HCT116 (cell line): ENCODE measurements around the gene KCNK6. TPM values are rescaled to one million over a fixed set of nuclear protein-coding genes. Genes with fewer than 3 reads are reported as not detected.

Experiments used
- ATAC-seq: fragments of 200-7000 bp; cut with Tn5 transposase; 2 replicates; pipeline ENCODE4 v1.9.1; 2020; ENCODE audit warnings: mild to moderate bottlenecking, moderate library complexity
- BruUV-seq: library from RNA; stranded (reverse); fragments of 400-500 nt; replicated peaks from 2 replicates; lab custom pipeline; 2021; lab: Mats Ljungman, UMichigan
- CTCF ChIA-PET: fragments of 300-600 bp; sonication (Branson Sonifier 250); formaldehyde crosslinking; loops from one replicate; lab custom pipeline; 2021; ENCODE audit warnings: antibody characterized with exemption; lab: Charles Lee
- POLR2A ChIA-PET: fragments of 300-600, 350-600 bp; sonication (Branson Sonifier 250); formaldehyde crosslinking; loops from one replicate; lab custom pipeline; 2021; ENCODE audit warnings: antibody characterized with exemption; lab: Charles Lee
- RAD21 ChIA-PET, 2 experiments: fragments of 300-600 bp; sonication (Branson Sonifier 250); formaldehyde crosslinking; loops; one replicate each; lab custom pipeline; 2023; ENCODE audit warnings: low total read pairs in 2 of 2; ENCODE audit not compliant: uncharacterized antibody in 2 of 2, unreplicated experiment in 2 of 2, low non-redundant PET in 1 of 2; lab: Charles Lee
- DNase-seq: peaks from one replicate; pipeline ENCODE4 v3.0.0-alpha.2; 2010; ENCODE audit warnings: low read depth, low spot score
- H2AFZ ChIP-seq: fragments of 200-600 bp; shearing (Covaris generic), sonication (generic); 2 replicates; pipeline ENCODE4 v1.6.1; 2017; ENCODE audit warnings: low read depth, mixed run types, mixed read lengths, antibody characterized with exemption, low read length; ENCODE audit not compliant: poor library complexity, severe bottlenecking
- H3K27ac ChIP-seq: 2 replicates; pipeline ENCODE4 v1.5.1; 2012; ENCODE audit warnings: low read depth, low read length
- H3K27me3 ChIP-seq: fragments of 200-600 bp; sonication (generic); 2 replicates; pipeline ENCODE4 v1.6.1; 2016; ENCODE audit warnings: mixed run types, low read length, mixed read lengths; ENCODE audit not compliant: insufficient read depth
- H3K36me3 ChIP-seq, 2 experiments: fragments of 200-500 bp in 1 of 2; fragments of 200-600 bp in 1 of 2; sonication (Bioruptor generic) in 1 of 2; sonication (generic) in 1 of 2; 2 replicates each; pipeline versions ENCODE4 v1.5.1 to v1.6.1; 2014 to 2016; ENCODE audit warnings: low read length in 2 of 2, inconsistent platforms in 1 of 2, mixed read lengths in 1 of 2, mixed run types in 1 of 2; ENCODE audit not compliant: insufficient read depth in 2 of 2, control insufficient read depth in 1 of 2
- H3K4me1 ChIP-seq, 2 experiments: fragments of 200-600 bp in 1 of 2; sonication (generic) in 1 of 2; 2 replicates each; pipeline versions ENCODE4 v1.5.1 to v1.6.1; 2012 to 2017; ENCODE audit warnings: low read length in 2 of 2, inconsistent platforms in 1 of 2, mild to moderate bottlenecking in 1 of 2, mixed read lengths in 1 of 2, mixed run types in 1 of 2, moderate library complexity in 1 of 2; ENCODE audit not compliant: insufficient read depth in 2 of 2, control insufficient read depth in 1 of 2
- H3K4me2 ChIP-seq: fragments of 200-600 bp; sonication (generic); 2 replicates; pipeline ENCODE4 v1.6.1; 2017; ENCODE audit warnings: mixed run types, low read length, mixed read lengths
- H3K4me3 ChIP-seq, 2 experiments: fragments of 200-600 bp in 1 of 2; sonication (generic) in 1 of 2; replicated peaks in 1 of 2; 2 replicates each; pipeline ENCODE4 v1.5.1; 2011 to 2016; ENCODE audit warnings: low read length in 2 of 2, control low read depth in 1 of 2, low read depth in 1 of 2, mild to moderate bottlenecking in 1 of 2, mixed read lengths in 1 of 2, mixed run types in 1 of 2
- H3K79me2 ChIP-seq: fragments of 200-600 bp; sonication (generic); 2 replicates; pipeline ENCODE4 v1.6.1; 2017; ENCODE audit warnings: mild to moderate bottlenecking, mixed run types, low read length, moderate library complexity, mixed read lengths; ENCODE audit not compliant: insufficient read depth
- H3K9ac ChIP-seq: fragments of 200-600 bp; sonication (generic); 2 replicates; pipeline ENCODE4 v1.6.1; 2016; ENCODE audit warnings: low read length, mixed read lengths
- H3K9me2 ChIP-seq: fragments of 200-600 bp; sonication (generic), shearing (Covaris generic); 2 replicates; pipeline ENCODE4 v1.6.1; 2017; ENCODE audit warnings: mixed run types, mild to moderate bottlenecking, moderate library complexity; ENCODE audit not compliant: insufficient read depth
- H3K9me3 ChIP-seq, 2 experiments: fragments of 200-500 bp in 1 of 2; fragments of 200-600 bp in 1 of 2; sonication (Bioruptor generic) in 1 of 2; sonication (generic) in 1 of 2; 2 replicates each; pipeline ENCODE4 v1.6.1; 2014 to 2017; ENCODE audit warnings: low read length in 2 of 2, mixed read lengths in 2 of 2, inconsistent platforms in 1 of 2, low read depth in 1 of 2, mild to moderate bottlenecking in 1 of 2, mixed run types in 1 of 2, moderate library complexity in 1 of 2; ENCODE audit not compliant: control insufficient read depth in 1 of 2, insufficient read depth in 1 of 2
- H4K20me1 ChIP-seq: fragments of 200-600 bp; sonication (generic), shearing (Covaris generic); 2 replicates; pipeline ENCODE4 v1.6.1; 2017; ENCODE audit warnings: mixed run types, mild to moderate bottlenecking, moderate library complexity; ENCODE audit not compliant: insufficient read depth
- CBX3 ChIP-seq: IDR thresholded peaks from 2 replicates; pipeline ENCODE4 v1.6.1; 2012; ENCODE audit warnings: low read depth
- CEBPB ChIP-seq: IDR thresholded peaks from 2 replicates; pipeline ENCODE4 v1.6.1; 2012; ENCODE audit warnings: low read depth
- ELF1 ChIP-seq: IDR thresholded peaks from 2 replicates; pipeline ENCODE4 v1.6.1; 2012; ENCODE audit warnings: low read depth, borderline replicate concordance
- EZH2phosphoT487 ChIP-seq: fragments of 200-600 bp; IDR thresholded peaks from 2 replicates; pipeline ENCODE4 v1.6.1; 2018; ENCODE audit warnings: antibody characterized with exemption, borderline replicate concordance
- FOSL1 ChIP-seq: IDR thresholded peaks from 2 replicates; pipeline ENCODE4 v1.6.1; 2012; ENCODE audit warnings: low read depth
- JUND ChIP-seq: IDR thresholded peaks from 2 replicates; pipeline ENCODE4 v1.6.1; 2012
- SIN3A ChIP-seq: IDR thresholded peaks from 2 replicates; pipeline ENCODE4 v1.6.1; 2012; ENCODE audit warnings: low read depth
- TCF7L2 ChIP-seq: IDR thresholded peaks from 2 replicates; pipeline ENCODE4 v1.7.0; 2011; ENCODE audit warnings: borderline replicate concordance, inconsistent platforms; ENCODE audit not compliant: insufficient read depth, insufficient read length; ENCODE audit errors: extremely low read depth
- ZFX ChIP-seq: fragments of 450-650 bp; IDR thresholded peaks from 2 replicates; pipeline ENCODE4 v1.6.1; 2017
- ZNF274 ChIP-seq: fragments of 200-500 bp; sonication (Bioruptor generic); IDR thresholded peaks from 2 replicates; pipeline ENCODE4 v1.6.1; 2014; ENCODE audit warnings: mild to moderate bottlenecking, low read depth, low read length, inconsistent platforms
- intact Hi-C: fragments of 100-400 bp; cut with micrococcal nuclease; formaldehyde crosslinking; loops from 2 replicates; pipeline ENCODE4 v1.10.0; 2022
- total RNA-seq: library from RNA; stranded (reverse); gene quantifications from one replicate; pipeline ENCODE4 v1.2.1, GENCODE V29; 2021; ENCODE audit not compliant: unreplicated experiment
- TF ChIP-seq, protein P1 (sequence below): IDR thresholded peaks from 2 replicates; pipeline ENCODE4 v1.6.1; 2012; ENCODE audit warnings: low read depth
- TF ChIP-seq, protein P2 (sequence below), 3 experiments: fragments of 200-600 bp in 1 of 3; sonication (generic) in 1 of 3; IDR thresholded peaks in 2 of 3; conservative IDR thresholded peaks in 1 of 3; 2 replicates each; pipeline ENCODE4 v1.5.1; 2012 to 2017; ENCODE audit warnings: low read depth in 2 of 3, low read length in 2 of 3, antibody characterized with exemption in 1 of 3, borderline replicate concordance in 1 of 3, control low read depth in 1 of 3, mild to moderate bottlenecking in 1 of 3, mixed read lengths in 1 of 3, mixed run types in 1 of 3, moderate library complexity in 1 of 3; ENCODE audit not compliant: insufficient read depth in 1 of 3

KCNK6 gene
- total RNA-seq, 1 experiment from 2014 or later = 11.0 TPM

DNA sequence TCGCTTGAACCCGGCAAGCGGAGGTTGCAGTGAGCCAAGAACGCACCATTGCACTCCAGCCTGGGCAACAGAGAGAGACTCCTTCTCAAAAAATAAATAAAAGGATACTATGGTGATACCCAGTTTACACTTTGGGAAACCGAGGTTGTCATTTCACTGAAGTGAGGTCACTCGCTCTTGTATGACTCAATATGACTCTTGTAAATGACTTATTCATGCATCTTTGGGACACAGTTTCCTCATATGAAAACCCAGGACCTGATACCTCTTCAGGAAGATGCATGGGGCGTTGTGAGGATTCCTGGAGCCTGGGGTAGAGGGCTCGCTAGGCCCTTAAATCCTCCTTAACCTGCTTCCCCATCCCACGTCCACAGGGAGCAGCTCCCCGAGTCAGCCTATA is 59.2 kb downstream of the KCNK6 start:
- intact Hi-C loops = no loop called here
- no peak overlapping the region for H2AFZ ChIP-seq
- no peak overlapping the region for H3K9ac ChIP-seq
- no peak overlapping the region for H3K27ac ChIP-seq
- H3K4me3 ChIP-seq = no peak overlapping the region
- H3K4me1 ChIP-seq = peaks cover 8 to 20% of the 10 kb centered on the region in 2 experiments
- H3K4me2 ChIP-seq = no peak overlapping the region
- ATAC-seq = no peak
- no peak for DNase-seq
- TF ChIP-seq JUND = no peak
- TF ChIP-seq, protein P1, sequence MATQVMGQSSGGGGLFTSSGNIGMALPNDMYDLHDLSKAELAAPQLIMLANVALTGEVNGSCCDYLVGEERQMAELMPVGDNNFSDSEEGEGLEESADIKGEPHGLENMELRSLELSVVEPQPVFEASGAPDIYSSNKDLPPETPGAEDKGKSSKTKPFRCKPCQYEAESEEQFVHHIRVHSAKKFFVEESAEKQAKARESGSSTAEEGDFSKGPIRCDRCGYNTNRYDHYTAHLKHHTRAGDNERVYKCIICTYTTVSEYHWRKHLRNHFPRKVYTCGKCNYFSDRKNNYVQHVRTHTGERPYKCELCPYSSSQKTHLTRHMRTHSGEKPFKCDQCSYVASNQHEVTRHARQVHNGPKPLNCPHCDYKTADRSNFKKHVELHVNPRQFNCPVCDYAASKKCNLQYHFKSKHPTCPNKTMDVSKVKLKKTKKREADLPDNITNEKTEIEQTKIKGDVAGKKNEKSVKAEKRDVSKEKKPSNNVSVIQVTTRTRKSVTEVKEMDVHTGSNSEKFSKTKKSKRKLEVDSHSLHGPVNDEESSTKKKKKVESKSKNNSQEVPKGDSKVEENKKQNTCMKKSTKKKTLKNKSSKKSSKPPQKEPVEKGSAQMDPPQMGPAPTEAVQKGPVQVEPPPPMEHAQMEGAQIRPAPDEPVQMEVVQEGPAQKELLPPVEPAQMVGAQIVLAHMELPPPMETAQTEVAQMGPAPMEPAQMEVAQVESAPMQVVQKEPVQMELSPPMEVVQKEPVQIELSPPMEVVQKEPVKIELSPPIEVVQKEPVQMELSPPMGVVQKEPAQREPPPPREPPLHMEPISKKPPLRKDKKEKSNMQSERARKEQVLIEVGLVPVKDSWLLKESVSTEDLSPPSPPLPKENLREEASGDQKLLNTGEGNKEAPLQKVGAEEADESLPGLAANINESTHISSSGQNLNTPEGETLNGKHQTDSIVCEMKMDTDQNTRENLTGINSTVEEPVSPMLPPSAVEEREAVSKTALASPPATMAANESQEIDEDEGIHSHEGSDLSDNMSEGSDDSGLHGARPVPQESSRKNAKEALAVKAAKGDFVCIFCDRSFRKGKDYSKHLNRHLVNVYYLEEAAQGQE = no peak
- no peak for TF ChIP-seq FOSL1
- no peak for TF ChIP-seq TCF7L2
- no peak for TF ChIP-seq ZNF274
- TF ChIP-seq SIN3A = no peak
- TF ChIP-seq ZFX = no peak
- TF ChIP-seq, protein P2, sequence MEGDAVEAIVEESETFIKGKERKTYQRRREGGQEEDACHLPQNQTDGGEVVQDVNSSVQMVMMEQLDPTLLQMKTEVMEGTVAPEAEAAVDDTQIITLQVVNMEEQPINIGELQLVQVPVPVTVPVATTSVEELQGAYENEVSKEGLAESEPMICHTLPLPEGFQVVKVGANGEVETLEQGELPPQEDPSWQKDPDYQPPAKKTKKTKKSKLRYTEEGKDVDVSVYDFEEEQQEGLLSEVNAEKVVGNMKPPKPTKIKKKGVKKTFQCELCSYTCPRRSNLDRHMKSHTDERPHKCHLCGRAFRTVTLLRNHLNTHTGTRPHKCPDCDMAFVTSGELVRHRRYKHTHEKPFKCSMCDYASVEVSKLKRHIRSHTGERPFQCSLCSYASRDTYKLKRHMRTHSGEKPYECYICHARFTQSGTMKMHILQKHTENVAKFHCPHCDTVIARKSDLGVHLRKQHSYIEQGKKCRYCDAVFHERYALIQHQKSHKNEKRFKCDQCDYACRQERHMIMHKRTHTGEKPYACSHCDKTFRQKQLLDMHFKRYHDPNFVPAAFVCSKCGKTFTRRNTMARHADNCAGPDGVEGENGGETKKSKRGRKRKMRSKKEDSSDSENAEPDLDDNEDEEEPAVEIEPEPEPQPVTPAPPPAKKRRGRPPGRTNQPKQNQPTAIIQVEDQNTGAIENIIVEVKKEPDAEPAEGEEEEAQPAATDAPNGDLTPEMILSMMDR (IDR thresholded peaks at IDR 0.05 in 2 of 3, conservative IDR thresholded peaks at IDR 0.05 in 1 of 3; ENCODE audit: borderline replicate concordance in 1 of 3, insufficient read depth in 1 of 3, low read depth in 2 of 3, low read length in 2 of 3) = no peak
- no peak for TF ChIP-seq EZH2phosphoT487
- TF ChIP-seq CEBPB = no peak
- TF ChIP-seq CBX3 = no peak
- no peak for TF ChIP-seq ELF1
- H3K9me2 ChIP-seq = no peaks in the 10 kb centered on the region
- ChIA-PET RAD21 (no interaction called here), POLR2A (no interaction called here), CTCF (no interaction called here)
- no peaks in the 10 kb centered on the region for H3K9me3 ChIP-seq
- no TSS peak for BruUV-seq
- peaks cover 45 to 50% of the 10 kb centered on the region in 2 experiments for H3K36me3 ChIP-seq
- no peaks in the 10 kb centered on the region for H3K27me3 ChIP-seq
- H3K79me2 ChIP-seq = peaks cover 56% of the 10 kb centered on the region
- no peaks in the 10 kb centered on the region for H4K20me1 ChIP-seq
